GM04503 (cell line): ENCODE measurements around the gene SREBF1.
A peak's percentile ranks its signal among the peaks of the same experiment; 100 is the strongest.

Experiments used
- DNase-seq: peaks from one replicate; pipeline ENCODE4 v3.0.0-alpha.2; 2012; ENCODE audit warnings: low read depth

SREBF1 gene

GRCh38 chr17:17836818-17837379 is at the start of gene SREBF1:
Gene SREBF1, minus strand, starts transcription at chr17:17836986. Its CDS starts 169 bp downstream, at chr17:17836817.
- DNase-seq: no peak

GRCh38 chr17:17886226-17886625 is 49.4 kb upstream of the SREBF1 start:
- no peak for DNase-seq

- DNase-seq: no peak
Measured at GRCh38 chr17:17884391-17885357, 47.9 kb upstream of the SREBF1 start.

- no peak for DNase-seq
Measured at GRCh38 chr17:17883801-17884200, 47.0 kb upstream of the SREBF1 start.

GRCh38 chr17:17882082-17882581 is 45.3 kb upstream of the SREBF1 start:
- no peak for DNase-seq

- DNase-seq: no peak
Measured at GRCh38 chr17:17880577-17881196, 43.9 kb upstream of the SREBF1 start.

- DNase-seq: peak; percentile 62
Measured at GRCh38 chr17:17877529-17878358, 41.0 kb upstream of the SREBF1 start.

- DNase-seq: no peak
Measured at GRCh38 chr17:17876959-17877528, 40.3 kb upstream of the SREBF1 start.

GRCh38 chr17:17874478-17874877 is 37.7 kb upstream of the SREBF1 start:
- DNase-seq: no peak

- DNase-seq: no peak
Measured at GRCh38 chr17:17873450-17873991, 36.7 kb upstream of the SREBF1 start.

- DNase-seq: no peak
Measured at GRCh38 chr17:17872547-17873345, 36.0 kb upstream of the SREBF1 start.

GRCh38 chr17:17871913-17872312 is 35.1 kb upstream of the SREBF1 start:
- no peak for DNase-seq

GRCh38 chr17:17870247-17870646 is 33.5 kb upstream of the SREBF1 start:
- DNase-seq: no peak

GRCh38 chr17:17868641-17869522 is 32.1 kb upstream of the SREBF1 start:
- DNase-seq: no peak

- no peak for DNase-seq
Measured at GRCh38 chr17:17866897-17867296, 30.1 kb upstream of the SREBF1 start.

GRCh38 chr17:17866425-17866824 is 29.6 kb upstream of the SREBF1 start:
- DNase-seq: no peak

- no peak for DNase-seq
Measured at GRCh38 chr17:17865035-17865434, 28.2 kb upstream of the SREBF1 start.

GRCh38 chr17:17860766-17861107 is 24.0 kb upstream of the SREBF1 start:
- no peak for DNase-seq
